GM20000 (cell line): ENCODE data around the gene PDZD4.

Source experiments
- DNase-seq: peaks from one replicate; pipeline ENCODE4 v3.0.0; 2012; ENCODE audit warnings: low spot score
- CTCF ChIP-seq: IDR thresholded peaks from 2 replicates; pipeline ENCODE4 v1.5.1; 2012; ENCODE audit warnings: mild to moderate bottlenecking, control low read depth; ENCODE audit errors: extremely low read depth, missing control alignments

Gene PDZD4

DNA sequence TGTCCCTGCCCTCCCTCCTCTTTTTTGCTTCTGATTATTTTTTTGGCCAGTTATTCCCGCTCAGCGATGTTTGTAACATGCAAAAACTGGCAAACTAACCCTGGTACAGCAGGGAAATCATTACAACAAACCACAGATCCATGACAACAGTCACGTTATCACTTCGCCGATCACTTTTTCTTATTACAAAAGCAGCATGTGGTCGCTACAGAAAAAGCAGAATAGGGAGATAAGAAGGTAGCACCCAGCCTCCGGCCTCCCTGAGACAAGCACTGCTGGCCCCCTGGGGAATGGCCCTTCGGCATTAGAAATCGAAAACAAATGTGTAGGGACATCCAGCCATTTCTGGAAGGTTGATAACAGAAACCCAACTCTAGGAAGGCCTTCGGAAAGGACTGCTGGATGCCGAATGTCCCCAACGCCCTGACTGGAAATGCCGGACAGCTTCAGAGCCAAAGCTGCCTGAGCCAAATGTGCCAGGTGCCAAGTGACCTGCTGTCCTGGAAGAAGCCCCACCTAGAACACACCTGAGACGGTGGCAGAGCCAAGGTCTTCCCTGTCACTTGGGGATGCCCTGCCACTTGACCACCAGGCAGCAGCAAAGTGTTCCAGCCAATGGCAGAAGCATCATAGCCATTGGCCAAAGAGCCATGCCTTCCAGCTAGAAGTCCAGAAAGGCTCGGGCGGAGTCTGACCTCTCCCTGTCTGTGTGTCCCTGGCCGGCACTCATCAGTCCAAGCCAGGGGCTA, 39.1 kb downstream of the PDZD4 start:
- TF ChIP-seq CTCF = no peak
- DNase-seq = no peak

DNA sequence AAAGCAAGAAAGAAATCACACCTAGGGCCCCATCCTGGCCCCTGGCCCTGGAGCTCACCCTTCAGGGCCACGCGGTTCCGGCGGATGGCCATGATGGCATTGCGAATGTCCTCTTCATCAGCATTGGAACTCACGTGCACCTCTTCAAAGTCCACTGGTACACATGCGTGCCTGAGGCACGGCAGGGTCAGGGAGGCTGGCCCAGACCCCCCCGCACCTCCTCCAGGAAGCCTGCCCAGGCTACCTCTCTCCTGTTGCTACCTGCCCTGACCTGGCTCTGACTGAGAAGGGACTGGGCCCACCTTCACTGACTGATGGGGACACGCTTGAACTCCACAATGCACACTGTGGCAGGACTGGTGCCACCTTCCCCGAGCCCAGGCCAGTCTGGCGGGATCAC, 40.7 kb downstream of the PDZD4 start:
- TF ChIP-seq CTCF = no peak
- no peak for DNase-seq

- no peak for DNase-seq
- no peak for TF ChIP-seq CTCF
These were observed 43.7 kb downstream of the PDZD4 start for GRCh38 chrX:153786669-153787068.

- DNase-seq = no peak
- TF ChIP-seq CTCF = no peak
These were observed 45.9 kb downstream of the PDZD4 start for GRCh38 chrX:153784325-153784967.

- no peak for TF ChIP-seq CTCF
- no peak for DNase-seq
These were observed 46.8 kb downstream of the PDZD4 start for GRCh38 chrX:153783378-153784013.

GRCh38 chrX:153782871-153783270, 47.5 kb downstream of the PDZD4 start:
- TF ChIP-seq CTCF = no peak
- DNase-seq = no peak

DNA sequence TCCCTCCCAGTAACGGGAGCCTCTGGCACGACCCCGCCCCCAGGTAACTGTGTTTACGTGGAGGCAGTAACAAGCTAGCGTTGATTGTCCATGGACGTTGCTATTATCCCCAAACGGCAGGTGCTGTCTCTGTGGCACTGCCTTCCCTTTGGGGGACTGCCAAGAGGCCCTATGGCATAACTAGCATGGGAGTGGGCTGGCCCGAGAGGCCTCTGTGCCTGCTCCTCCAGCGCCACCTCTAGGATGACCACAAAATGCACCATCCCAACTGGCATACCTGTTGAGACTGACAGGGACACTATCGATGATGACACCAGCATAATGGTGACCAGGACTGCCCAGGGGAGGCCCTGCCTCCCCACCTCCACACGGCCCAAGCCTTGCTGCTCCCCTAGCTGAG, 48.0 kb downstream of the PDZD4 start:
- no peak for DNase-seq
- no peak for TF ChIP-seq CTCF
